K562 treated with DMSO at 1 percent for 24 hours (cell line): Measurements from ENCODE around the gene RAB3B. TPM values are rescaled to one million over a fixed set of nuclear protein-coding genes. Genes with fewer than 3 reads are reported as not detected.

Experiments
- total RNA-seq: library from RNA; unstranded; fragments of 300-600 nt; gene quantifications from 2 replicates; pipeline ENCODE4 v1.2.3, GENCODE V29; 2022; ENCODE audit warnings: low read depth; ENCODE audit not compliant: insufficient read depth

The RAB3B gene, protein sequence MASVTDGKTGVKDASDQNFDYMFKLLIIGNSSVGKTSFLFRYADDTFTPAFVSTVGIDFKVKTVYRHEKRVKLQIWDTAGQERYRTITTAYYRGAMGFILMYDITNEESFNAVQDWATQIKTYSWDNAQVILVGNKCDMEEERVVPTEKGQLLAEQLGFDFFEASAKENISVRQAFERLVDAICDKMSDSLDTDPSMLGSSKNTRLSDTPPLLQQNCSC
- total RNA-seq: 2.3 and 3.1 TPM in 2 replicates

DNA sequence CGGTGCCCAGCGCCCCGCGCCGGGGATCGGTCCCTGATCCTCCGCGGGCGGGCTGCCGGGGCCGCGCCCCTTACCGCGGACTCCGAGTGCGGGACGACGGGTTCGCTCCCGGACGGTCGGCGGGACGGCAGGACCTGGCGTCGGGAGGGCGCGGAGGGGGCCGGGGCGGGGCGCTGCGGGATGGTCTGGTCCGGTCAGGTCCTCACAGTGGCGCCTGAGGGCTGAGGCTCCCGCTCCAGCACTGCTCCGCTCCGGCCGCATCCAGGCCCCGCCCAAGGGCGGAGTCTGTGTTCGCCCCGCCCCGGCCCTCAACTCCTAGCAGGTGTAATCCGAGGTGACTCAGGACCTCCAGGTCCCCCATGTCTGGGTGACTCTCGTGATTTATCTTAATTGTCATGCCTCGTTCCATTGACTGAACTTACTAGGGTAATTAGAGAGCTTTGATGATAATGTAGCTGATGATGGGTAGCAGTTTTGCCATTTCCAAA lies at the start of gene RAB3B:
Gene RAB3B (minus strand): TSS at position 223 of the 488 bp plus-strand sequence. CDS start 13,583 bp downstream, outside the sequence.

DNA sequence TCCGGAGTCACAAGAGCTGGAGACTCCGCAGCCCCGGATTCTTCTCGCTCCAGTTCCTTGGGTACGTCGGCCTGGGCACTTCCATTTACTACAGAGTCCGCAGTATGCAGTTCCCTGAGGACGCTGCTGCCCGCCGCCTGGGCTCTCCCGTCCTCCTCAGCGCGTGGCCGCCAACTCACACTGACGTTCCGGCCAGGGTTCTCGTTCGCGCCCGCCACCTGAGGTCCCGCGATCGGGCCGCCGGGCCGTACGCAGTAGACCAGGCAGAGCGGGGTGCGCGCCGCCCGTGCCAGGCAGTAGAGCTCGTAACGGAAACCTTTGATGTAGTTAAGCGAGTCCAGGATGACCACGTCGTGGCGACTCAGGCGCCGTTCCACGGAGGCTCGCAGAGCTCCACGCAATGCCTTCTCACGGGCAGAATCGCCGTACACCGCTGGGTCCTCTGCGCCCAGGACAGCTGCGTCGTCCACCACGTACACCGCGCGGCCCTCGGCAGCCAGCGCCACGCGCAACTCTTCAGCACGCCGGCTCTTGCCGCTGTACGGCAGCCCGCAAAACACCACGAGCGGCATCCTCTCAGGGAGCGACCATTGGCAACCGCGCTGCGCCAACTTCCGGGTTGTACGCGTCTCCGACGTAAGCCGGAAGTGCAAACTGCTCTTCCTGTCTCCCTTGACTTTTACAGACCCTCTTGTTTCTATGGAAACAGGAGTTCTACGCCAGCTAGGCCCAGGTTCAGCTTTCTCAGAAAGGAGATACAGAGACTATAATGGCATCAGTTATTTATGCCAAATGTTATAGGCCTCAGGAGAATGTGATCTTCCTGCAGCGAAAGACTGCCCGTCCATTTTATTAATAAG lies 42.9 kb upstream of the RAB3B start, which contains the start of gene KTI12:
Gene KTI12 (minus strand): TSS at position 621 of the 860 bp plus-strand sequence. CDS start 49 bp downstream, at position 572.

DNA sequence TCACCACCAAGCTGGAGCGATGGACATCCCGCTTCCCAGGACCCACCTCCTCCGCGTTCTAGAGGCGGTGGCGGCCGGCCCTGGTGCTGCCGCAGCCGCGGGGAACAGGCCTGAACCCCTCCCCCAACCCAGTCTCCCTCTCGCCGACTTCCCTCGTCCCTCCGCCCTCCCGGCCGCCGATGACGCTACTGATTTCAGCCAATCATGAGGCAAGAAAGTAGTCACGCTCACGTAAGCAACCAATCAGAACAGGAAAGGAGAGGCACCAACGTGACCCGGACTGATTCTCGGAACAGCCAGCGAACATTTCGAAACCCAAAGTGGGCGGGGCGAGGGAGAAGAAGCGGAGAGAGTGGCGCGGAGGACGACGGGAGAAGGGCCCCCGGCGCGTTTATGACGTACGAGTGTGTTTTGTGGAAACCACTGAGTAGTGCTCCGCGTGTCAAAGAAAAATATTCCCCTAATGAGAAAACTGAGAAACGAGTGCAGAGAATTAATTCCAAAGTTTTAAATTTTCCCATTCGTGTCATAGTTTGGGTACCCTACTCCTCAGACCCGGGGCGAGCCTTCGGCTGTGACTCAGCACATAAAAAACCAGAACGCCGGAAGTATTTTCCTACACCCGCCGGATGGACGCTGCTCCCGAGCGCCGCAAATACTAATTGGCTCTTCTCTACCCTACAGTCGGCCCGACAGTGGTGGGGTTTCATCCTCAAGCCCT lies 111.7 kb downstream of the RAB3B start, which contains the start of gene NRDC:
Gene NRDC (minus strand): TSS at position 112 of the 721 bp plus-strand sequence. CDS start 112 bp downstream, outside the sequence.

Other genes starting within 250 kb of the RAB3B start
- 153 and 178 TPM in 2 replicates for gene NRDC, start 112.0 kb downstream of the RAB3B start, total RNA-seq
- 43.4 and 47.7 TPM in 2 replicates for gene KTI12, start 43.1 kb upstream of the RAB3B start, total RNA-seq
- 70.9 and 85.0 TPM in 2 replicates for gene TXNDC12, start 64.5 kb upstream of the RAB3B start, total RNA-seq
- gene BTF3L4, start 65.6 kb upstream of the RAB3B start, total RNA-seq: 28.3 and 29.7 TPM in 2 replicates
- 5.4 and 6.5 TPM in 2 replicates for gene ZFYVE9, start 151.4 kb upstream of the RAB3B start, total RNA-seq